ENCODE measurements around the gene AQP5. TPM values are rescaled to one million over a fixed set of nuclear protein-coding genes. Genes with fewer than 3 reads are reported as not detected.

The AQP5 gene
- total RNA-seq, 2 experiments from 2014 or later: not detected

DNA sequence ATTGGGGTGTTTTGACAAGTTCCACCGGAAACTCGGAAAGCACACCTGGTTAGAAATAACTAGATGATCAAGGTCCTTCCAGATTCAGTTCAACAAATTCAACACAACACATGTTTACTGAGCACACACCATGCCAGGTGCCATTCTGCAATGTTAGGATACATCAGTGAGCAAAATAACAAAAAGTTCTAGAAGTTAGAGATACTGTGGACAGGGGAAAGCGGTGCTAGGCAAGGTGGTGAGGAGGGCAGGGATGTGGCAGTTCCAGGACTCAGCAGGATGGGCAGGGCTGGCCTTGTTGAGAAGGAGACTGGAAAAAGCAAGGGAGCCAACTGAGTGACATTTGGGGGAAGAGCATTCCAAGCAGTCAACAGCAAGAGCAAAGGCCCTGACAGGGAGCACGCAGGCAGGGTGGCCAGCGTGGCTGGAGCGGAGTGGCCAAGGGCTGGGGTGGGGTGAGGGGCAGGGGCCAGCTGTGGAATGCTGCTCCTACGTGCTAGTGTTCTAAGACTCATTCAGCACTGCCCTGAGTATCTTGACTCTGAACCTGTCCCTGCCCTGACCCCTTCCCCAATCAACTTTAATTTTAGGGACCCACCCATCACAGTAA lies 38.5 kb upstream of the AQP5 start:
- Mint-ChIP-seq H3K36me3 (no peaks in the 10 kb centered on the region), H3K27me3 (no peaks in the 10 kb centered on the region), H3K4me3 (no peak overlapping the region), H3K27ac (no peak overlapping the region), H3K4me1 (ENCODE audit: low read depth) (no peaks in the 10 kb centered on the region), H3K9me3 (no peaks in the 10 kb centered on the region)
- ChIA-PET CTCF (interaction anchor here (1.2 kb wide), 1 partner anchor 56 kb away, joined by 4 read pairs; no protein-coding TSS in a partner anchor), POLR2A (no interaction called here)
- intact Hi-C loops (cut with micrococcal nuclease): no loop called here
- DNase-seq: no peak

DNA sequence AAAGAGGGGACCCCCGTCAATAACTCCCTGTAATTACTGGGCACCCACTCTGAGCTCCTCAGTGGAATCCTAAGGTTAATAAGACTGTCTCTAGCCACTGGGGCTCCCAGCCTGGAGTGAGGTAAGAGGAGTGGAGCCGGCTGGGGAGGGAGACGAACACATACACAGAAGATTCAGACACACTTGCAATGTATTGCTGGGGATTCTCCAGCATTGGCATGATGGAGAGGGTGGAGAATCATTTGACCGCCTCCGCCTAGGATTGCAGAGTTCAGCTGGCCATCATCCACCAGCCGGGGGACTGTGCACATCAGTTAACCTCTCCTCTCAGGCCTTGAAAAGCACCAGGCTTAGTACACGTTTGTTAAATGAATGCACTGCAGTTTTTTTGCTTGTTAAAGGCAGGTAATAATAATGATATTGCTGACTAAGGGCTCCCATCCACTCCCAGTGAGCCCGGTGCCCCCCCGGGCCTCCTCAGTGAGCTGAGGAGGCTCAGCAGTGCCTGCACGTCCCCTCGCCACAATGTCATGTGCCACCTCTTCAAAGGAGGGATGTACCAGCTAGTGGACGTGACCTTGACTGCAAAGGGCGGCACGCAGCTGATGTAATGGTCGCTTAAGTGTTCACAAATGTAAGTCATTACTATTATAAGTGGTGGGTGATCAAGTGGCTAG lies 37.7 kb upstream of the AQP5 start:
- no peak for DNase-seq
- H3K4me3 Mint-ChIP-seq: no peak overlapping the region
- H3K9me3 Mint-ChIP-seq: no peaks in the 10 kb centered on the region
- intact Hi-C loops (cut with micrococcal nuclease): no loop called here
- H3K27me3 Mint-ChIP-seq: no peaks in the 10 kb centered on the region
- POLR2A ChIA-PET: no interaction called here
- no peaks in the 10 kb centered on the region for H3K4me1 Mint-ChIP-seq (ENCODE audit: low read depth)
- H3K27ac Mint-ChIP-seq: no peak overlapping the region
- CTCF ChIA-PET: interaction anchor here (0.5 to 1.0 kb wide), 2 partner anchors 115 to 146 kb away, joined by 3 read pairs; no protein-coding TSS in a partner anchor
- no peaks in the 10 kb centered on the region for H3K36me3 Mint-ChIP-seq

DNA sequence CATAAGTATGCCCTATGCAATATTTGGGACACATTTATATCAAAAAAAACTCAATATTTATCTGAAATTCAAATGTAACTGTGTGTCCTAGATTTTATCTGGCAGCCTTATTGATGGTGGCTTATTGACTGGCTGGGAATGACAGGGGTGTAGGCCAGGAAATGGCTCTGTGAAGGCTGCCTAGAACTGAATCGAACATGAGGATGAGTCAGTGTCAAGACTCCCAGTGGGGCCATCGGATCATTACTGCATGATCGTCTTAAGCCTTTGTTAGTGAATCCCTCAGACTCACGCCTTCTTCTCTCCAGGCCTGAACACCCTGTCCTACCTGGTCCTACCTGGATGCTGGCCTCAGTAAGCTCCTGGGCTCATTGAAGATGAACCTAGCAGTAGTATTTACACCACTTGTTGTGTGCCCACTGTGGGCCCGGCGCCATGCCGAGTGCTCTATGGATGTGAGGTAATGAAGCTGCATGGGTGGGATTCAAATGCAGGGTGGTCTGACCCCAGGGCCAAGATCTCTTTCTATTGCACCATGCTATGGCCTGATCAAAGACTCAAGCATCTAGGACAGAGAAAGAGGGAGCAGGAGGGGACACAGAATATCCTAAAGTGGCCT lies 36.9 kb upstream of the AQP5 start:
- intact Hi-C loops (cut with micrococcal nuclease): no loop called here
- Mint-ChIP-seq H3K36me3 (no peaks in the 10 kb centered on the region), H3K27me3 (peaks cover 2% of the 10 kb centered on the region), H3K4me1 (ENCODE audit: low read depth) (no peaks in the 10 kb centered on the region), H3K27ac (no peak overlapping the region), H3K9me3 (no peaks in the 10 kb centered on the region), H3K4me3 (no peak overlapping the region)
- POLR2A ChIA-PET: no interaction called here
- DNase-seq: no peak
- CTCF ChIA-PET: interaction anchor here (0.5 to 1.2 kb wide), 3 partner anchors 21 to 147 kb away, joined by 3 read pairs; no protein-coding TSS in a partner anchor

DNA sequence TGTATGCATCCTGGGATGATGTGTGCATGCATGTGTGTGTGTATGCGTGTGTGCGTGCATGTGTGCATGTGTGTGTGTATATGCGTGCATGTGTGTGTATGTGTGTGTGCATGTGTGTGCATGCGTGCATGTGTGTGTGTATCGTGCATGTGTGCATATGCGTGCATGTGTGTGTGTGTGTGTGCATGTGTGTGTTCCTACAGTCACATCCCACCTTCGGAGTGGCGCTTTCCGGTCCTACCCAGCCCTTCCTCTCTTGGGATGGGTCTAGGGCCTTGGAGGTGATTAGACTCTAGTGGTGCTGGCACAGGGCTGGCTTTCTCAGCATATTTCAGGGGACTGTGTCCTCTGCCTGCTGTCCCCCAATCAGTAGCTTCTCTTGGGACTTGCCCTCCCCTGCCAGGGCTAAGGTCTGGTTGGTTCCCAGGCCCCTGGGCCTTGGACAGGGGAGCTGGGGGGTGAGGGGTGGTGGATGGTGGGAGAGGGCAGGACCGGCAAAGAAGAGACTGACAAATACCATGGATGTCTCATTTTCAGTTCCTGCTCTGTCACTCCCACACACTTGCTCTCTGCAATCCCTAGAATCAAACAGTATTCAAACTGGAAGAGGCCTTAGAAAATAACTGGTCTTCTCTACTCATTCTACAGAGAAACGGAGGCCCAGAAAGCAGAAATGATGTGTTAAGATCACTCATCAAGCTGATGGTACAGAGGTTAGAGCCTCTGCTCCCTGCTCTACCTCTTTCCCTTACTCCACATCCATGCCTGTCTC lies 36.1 kb upstream of the AQP5 start:
- CTCF ChIA-PET: interaction anchor here (0.7 to 1.2 kb wide), 2 partner anchors 20 kb away, joined by 3 read pairs; no protein-coding TSS in a partner anchor
- Mint-ChIP-seq H3K4me3 (no peak overlapping the region), H3K36me3 (no peaks in the 10 kb centered on the region), H3K27me3 (peaks cover 4% of the 10 kb centered on the region), H3K9me3 (no peaks in the 10 kb centered on the region), H3K4me1 (ENCODE audit: low read depth) (no peaks in the 10 kb centered on the region), H3K27ac (no peak overlapping the region)
- DNase-seq: no peak
- intact Hi-C loops (cut with micrococcal nuclease): no loop called here
- POLR2A ChIA-PET: no interaction called here

DNA sequence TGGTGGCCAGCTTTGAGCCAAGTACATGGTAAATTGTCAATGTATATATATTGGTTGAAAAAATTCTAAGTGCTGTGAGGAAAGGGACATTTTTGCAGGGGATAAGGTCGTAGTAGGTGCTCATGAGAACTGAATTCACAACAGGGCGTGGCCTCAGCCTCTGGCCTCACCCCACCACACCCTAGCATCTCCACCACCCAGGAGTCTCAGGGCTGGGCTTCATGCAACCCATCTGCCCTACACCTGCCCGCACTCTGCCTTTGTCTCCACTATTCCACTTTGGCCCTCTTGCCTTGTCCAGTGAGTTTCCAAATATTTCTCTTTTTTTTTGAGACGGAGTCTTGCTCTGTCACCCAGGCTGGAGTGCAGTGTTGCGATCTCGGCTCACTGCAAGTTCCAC lies 33.2 kb upstream of the AQP5 start:
- H3K27ac Mint-ChIP-seq: no peak overlapping the region
- intact Hi-C loops (cut with micrococcal nuclease): no loop called here
- no peak for DNase-seq
- H3K4me1 Mint-ChIP-seq (ENCODE audit: low read depth): no peaks in the 10 kb centered on the region
- no peaks in the 10 kb centered on the region for H3K9me3 Mint-ChIP-seq
- H3K36me3 Mint-ChIP-seq: no peaks in the 10 kb centered on the region
- CTCF ChIA-PET: interaction anchor here (0.6 to 3.0 kb wide), 5 partner anchors 18 to 622 kb away, joined by 3 to 25 read pairs (median 4); no protein-coding TSS in a partner anchor
- POLR2A ChIA-PET: interaction anchor here (1.4 kb wide), 1 partner anchor 12 kb away, joined by 3 read pairs; no protein-coding TSS in a partner anchor
- no peak overlapping the region for H3K4me3 Mint-ChIP-seq
- H3K27me3 Mint-ChIP-seq: peaks cover 4% of the 10 kb centered on the region

DNA sequence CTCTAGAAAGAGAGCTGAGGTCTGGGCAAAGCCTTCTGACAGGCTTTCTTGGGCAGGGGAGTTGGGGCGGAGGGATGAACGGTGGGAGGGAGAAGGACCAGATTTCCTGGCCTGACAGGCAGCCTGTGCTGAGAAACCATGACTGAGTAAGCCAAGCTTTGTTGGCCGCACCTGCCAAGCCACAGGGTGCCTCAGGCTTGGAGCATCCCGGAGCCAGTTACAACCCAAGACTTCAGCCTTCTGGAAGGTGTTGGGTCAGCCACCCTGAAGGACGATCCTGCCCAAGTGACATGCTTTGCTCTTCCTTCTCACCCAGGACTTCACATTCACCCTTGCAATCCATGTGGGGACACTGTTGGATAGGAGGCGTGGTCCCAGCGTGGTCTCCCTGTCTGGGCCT lies 32.1 kb upstream of the AQP5 start:
- POLR2A ChIA-PET: interaction anchor here (1.4 kb wide), 1 partner anchor 11 kb away, joined by 3 read pairs; no protein-coding TSS in a partner anchor
- intact Hi-C loops (cut with micrococcal nuclease): no loop called here
- peaks cover 6% of the 10 kb centered on the region for H3K27me3 Mint-ChIP-seq
- no peak for DNase-seq
- no peaks in the 10 kb centered on the region for H3K4me1 Mint-ChIP-seq (ENCODE audit: low read depth)
- H3K4me3 Mint-ChIP-seq: no peak overlapping the region
- CTCF ChIA-PET: interaction anchor here (1.0 to 3.0 kb wide), 5 partner anchors 14 to 61 kb away, joined by 3 to 25 read pairs (median 6); no protein-coding TSS in a partner anchor
- no peak overlapping the region for H3K27ac Mint-ChIP-seq
- no peaks in the 10 kb centered on the region for H3K36me3 Mint-ChIP-seq
- no peaks in the 10 kb centered on the region for H3K9me3 Mint-ChIP-seq

DNA sequence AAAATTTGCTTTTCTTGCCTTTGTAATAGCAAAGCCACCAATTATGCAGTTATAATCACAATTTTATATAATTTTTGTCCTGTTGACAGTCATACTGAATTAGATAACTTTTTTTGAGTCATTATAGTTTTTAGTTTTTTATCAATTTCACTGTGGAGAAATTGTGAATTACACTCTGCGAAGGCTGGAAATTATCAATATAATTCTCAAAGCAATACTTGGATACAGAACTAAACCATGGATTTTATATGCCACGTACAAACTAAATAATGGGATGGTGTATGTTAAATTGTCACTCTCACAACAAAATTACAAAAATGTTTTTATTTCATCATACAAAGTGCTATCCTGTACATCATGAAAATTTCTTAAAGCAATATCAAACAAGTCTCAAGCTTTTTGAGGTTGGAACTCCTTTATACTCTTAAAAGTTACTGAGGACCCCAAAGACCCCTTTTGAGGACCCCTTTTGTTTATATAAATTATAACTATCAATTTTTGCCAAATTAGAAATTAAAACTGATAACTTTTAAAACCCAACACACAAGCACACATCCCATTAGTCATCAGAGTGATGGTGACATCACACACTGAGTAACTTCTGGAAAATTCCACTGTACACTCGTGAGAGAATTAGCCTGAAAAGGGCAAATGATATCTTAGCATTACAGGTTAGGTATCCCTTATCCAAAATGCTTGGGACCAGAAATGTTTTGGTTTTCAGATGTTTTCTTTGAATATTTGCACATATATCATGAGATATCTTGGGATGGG lies 31.0 kb upstream of the AQP5 start:
- Mint-ChIP-seq H3K9me3 (no peaks in the 10 kb centered on the region), H3K4me3 (no peak overlapping the region), H3K36me3 (no peaks in the 10 kb centered on the region), H3K4me1 (ENCODE audit: low read depth) (no peaks in the 10 kb centered on the region), H3K27ac (no peak overlapping the region), H3K27me3 (peaks cover 6% of the 10 kb centered on the region)
- intact Hi-C loops (cut with micrococcal nuclease): no loop called here
- ChIA-PET POLR2A (no interaction called here), CTCF (interaction anchor here (1.0 to 3.4 kb wide), 3 partner anchors 14 to 16 kb away, joined by 6 to 21 read pairs (median 8); no protein-coding TSS in a partner anchor)
- DNase-seq: no peak

DNA sequence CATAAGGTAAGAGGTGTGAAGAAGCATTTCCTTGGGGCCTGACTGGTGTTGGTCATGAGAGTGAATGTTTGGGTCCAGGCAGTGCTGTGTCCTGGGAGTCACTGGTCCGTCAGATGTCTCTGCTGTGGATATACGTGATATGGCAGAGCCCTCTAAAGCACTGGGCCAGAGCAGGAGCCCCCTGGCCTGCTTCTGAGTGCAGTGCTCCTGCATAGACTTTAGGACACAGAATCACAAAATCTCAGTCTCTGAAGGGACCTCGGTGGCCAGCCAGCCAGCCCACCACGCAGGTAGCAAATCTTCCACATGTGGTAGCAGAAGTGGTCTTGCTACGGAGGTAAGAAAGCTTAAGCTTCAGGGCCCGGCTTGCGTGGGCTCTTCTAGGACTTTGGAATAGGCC lies 29.6 kb upstream of the AQP5 start:
- ChIA-PET POLR2A (no interaction called here), CTCF (interaction anchor here (1.5 to 3.5 kb wide), 3 partner anchors 11 to 35 kb away, joined by 4 to 21 read pairs (median 15); no protein-coding TSS in a partner anchor)
- no peak for DNase-seq
- intact Hi-C loops (cut with micrococcal nuclease): no loop called here
- Mint-ChIP-seq H3K27me3 (peaks cover 6% of the 10 kb centered on the region), H3K27ac (no peak overlapping the region), H3K36me3 (no peaks in the 10 kb centered on the region), H3K4me3 (no peak overlapping the region), H3K9me3 (no peaks in the 10 kb centered on the region), H3K4me1 (ENCODE audit: low read depth) (no peaks in the 10 kb centered on the region)

DNA sequence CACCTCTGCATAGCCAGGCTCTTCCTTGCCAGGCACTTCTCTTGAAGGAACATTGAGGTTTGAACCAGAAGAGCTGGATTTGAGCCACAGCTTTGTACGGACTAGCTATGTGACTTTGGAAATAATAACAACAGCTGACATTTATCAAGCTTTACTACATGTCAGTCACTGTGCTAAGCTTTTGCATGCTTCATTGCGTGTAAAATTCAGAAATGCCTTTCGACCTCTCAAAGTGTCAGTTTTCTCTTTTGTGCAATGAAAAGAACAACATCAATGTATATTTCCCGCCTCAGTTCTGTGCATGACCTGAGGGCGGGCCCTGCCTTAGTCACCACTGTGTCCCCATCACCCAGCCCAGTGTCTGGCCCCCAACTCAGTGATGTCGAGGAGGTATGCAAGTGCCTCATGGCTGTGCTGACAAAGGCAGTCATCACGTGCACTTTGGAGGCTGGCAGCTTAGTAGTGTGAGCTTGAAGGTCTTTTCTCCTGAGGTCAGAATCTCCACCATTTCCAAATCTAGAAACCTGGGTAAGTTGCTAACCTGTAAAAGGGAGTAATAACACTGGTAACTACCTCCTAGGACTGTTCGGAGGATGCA lies 29.0 kb upstream of the AQP5 start:
- no peak for DNase-seq
- H3K36me3 Mint-ChIP-seq: no peaks in the 10 kb centered on the region
- peaks cover 6% of the 10 kb centered on the region for H3K27me3 Mint-ChIP-seq
- CTCF ChIA-PET: interaction anchor here (1.5 to 3.5 kb wide), 3 partner anchors 10 to 35 kb away, joined by 4 to 21 read pairs (median 15); no protein-coding TSS in a partner anchor
- POLR2A ChIA-PET: no interaction called here
- H3K27ac Mint-ChIP-seq: no peak overlapping the region
- H3K4me3 Mint-ChIP-seq: no peak overlapping the region
- intact Hi-C loops (cut with micrococcal nuclease): no loop called here
- no peaks in the 10 kb centered on the region for H3K4me1 Mint-ChIP-seq (ENCODE audit: low read depth)
- no peaks in the 10 kb centered on the region for H3K9me3 Mint-ChIP-seq

DNA sequence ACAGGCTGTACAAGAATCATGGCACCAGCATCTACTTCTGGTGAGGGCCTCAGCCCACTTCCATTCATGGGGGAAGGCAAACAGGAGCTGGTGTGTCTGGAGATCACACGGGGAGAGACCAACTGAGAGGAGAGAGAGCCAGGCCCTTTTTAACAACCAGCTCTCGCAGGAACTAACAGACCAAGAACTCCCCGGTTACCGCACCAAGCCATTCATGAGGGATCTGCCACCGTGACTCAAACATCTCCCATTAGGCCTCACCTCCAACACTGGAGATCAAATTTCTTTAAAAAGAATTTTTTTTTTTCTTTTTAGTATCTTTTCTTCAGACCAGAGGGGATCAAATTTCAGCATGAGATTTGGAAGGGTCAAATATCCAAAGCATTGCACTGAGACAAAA lies 27.9 kb upstream of the AQP5 start:
- CTCF ChIA-PET: interaction anchor here (3.4 to 3.5 kb wide), 2 partner anchors 12 to 34 kb away, joined by 15 to 21 read pairs; no protein-coding TSS in a partner anchor
- DNase-seq: no peak
- H3K27ac Mint-ChIP-seq: no peak overlapping the region
- no peaks in the 10 kb centered on the region for H3K9me3 Mint-ChIP-seq
- H3K27me3 Mint-ChIP-seq: peaks cover 6% of the 10 kb centered on the region
- H3K4me3 Mint-ChIP-seq: no peak overlapping the region
- no peaks in the 10 kb centered on the region for H3K36me3 Mint-ChIP-seq
- H3K4me1 Mint-ChIP-seq (ENCODE audit: low read depth): no peaks in the 10 kb centered on the region
- POLR2A ChIA-PET: no interaction called here
- intact Hi-C loops (cut with micrococcal nuclease): no loop called here

DNA sequence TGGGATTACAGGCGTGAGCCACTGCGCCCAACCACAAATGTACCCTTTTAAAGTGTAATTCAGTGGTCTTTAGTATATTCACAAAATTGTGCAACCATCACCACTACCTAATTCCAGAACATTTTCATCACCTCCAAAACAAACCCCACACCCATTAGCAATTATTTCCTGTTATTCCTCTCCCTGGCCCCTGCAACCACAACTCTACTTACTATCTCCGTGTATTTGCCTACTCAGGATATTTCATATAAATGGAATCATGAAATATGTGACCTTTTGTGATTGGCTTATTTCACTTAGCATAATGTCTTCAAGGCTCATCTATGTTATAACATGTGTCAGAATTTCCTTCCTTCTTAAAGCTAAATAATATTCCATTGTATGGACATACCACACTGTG lies 27.2 kb upstream of the AQP5 start:
- Mint-ChIP-seq H3K9me3 (no peaks in the 10 kb centered on the region), H3K4me3 (no peak overlapping the region), H3K27me3 (peaks cover 4% of the 10 kb centered on the region), H3K36me3 (no peaks in the 10 kb centered on the region), H3K4me1 (ENCODE audit: low read depth) (no peaks in the 10 kb centered on the region), H3K27ac (no peak overlapping the region)
- no peak for DNase-seq
- ChIA-PET POLR2A (no interaction called here), CTCF (interaction anchor here (2.0 to 3.5 kb wide), 2 partner anchors 11 to 33 kb away, joined by 6 to 21 read pairs (median 15); no protein-coding TSS in a partner anchor)
- intact Hi-C loops (cut with micrococcal nuclease): no loop called here

All from activated CD4-positive, alpha-beta memory T cell treated with anti-CD3 and anti-CD28 coated beads for 36 hours (primary cell).